ENCODE measurements around the gene NPR2. TPM values are rescaled to one million over a fixed set of nuclear protein-coding genes. Genes with fewer than 3 reads are reported as not detected.

Gene NPR2
- total and polyA plus RNA-seq, 2 of the 13 experiments (the other 11 are each of a cell fraction or from before 2014, with no cell fraction given): 7.4 to 9.4 TPM

DNA sequence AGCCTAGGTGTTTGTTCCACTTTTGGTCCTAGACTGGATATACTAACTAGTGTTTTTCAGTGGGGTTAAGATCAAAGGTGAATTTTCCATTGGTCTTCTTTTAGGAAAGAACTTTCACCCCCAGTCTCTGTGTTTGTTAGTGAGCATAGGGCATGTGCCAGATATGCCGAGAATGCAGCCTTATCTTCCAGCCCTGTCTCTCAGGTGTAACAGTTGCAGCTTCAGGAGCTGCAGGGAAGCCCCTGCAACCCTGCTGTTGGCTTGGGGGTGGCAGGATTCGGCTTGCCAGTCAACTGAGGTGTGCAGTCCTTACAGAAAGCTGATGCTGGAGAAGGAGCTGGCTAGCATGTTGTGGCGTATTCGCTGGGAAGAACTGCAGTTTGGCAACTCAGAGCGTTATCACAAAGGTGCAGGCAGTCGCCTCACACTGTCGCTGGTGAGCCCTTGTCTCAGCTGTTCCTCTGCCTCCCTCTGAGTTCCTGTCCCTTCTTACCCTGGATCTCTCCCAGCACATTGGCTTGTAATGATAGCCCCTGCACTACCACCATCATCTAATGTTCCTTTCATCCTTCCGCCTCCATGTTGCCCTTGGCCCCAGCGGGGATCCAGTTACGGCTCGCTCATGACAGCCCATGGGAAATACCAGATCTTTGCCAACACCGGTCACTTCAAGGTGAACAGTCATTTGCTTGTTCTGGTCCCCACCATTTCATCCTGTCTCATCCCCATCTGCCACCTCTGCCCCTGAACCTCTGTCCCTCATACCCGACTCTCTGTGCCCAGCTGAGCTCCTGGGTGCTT lies 10.1 kb downstream of the NPR2 start (continued):
- TF ChIP-seq ZNF142 (CRISPR knock-in tag; IDR thresholded peaks at IDR 0.05) (no peak), ZNF713 (CRISPR knock-in tag; IDR thresholded peaks at IDR 0.05) (no peak), RBFOX2 (IDR thresholded peaks at IDR 0.05; ENCODE audit: low read depth, low read length) (no peak), TAF1 (CRISPR knock-in tag; IDR thresholded peaks at IDR 0.05) (no peak), ZNF430 (CRISPR knock-in tag; IDR thresholded peaks at IDR 0.05) (0 out of 2 replicates have a peak, but pooled peaks have one; percentile 21), EHMT2 (IDR thresholded peaks at IDR 0.05; ENCODE audit: borderline replicate concordance, low read depth, low read length) (no peak), ISL2 (CRISPR knock-in tag; IDR thresholded peaks at IDR 0.05) (no peak), HES4 (CRISPR knock-in tag; IDR thresholded peaks at IDR 0.05; ENCODE audit: borderline replicate concordance) (0 out of 2 replicates have a peak, but pooled peaks have one; percentile 24), ZNF264 (CRISPR knock-in tag; IDR thresholded peaks at IDR 0.05) (no peak), KLF16 (CRISPR knock-in tag; IDR thresholded peaks at IDR 0.05) (no peak)
- TF ChIP-seq, protein P1, sequence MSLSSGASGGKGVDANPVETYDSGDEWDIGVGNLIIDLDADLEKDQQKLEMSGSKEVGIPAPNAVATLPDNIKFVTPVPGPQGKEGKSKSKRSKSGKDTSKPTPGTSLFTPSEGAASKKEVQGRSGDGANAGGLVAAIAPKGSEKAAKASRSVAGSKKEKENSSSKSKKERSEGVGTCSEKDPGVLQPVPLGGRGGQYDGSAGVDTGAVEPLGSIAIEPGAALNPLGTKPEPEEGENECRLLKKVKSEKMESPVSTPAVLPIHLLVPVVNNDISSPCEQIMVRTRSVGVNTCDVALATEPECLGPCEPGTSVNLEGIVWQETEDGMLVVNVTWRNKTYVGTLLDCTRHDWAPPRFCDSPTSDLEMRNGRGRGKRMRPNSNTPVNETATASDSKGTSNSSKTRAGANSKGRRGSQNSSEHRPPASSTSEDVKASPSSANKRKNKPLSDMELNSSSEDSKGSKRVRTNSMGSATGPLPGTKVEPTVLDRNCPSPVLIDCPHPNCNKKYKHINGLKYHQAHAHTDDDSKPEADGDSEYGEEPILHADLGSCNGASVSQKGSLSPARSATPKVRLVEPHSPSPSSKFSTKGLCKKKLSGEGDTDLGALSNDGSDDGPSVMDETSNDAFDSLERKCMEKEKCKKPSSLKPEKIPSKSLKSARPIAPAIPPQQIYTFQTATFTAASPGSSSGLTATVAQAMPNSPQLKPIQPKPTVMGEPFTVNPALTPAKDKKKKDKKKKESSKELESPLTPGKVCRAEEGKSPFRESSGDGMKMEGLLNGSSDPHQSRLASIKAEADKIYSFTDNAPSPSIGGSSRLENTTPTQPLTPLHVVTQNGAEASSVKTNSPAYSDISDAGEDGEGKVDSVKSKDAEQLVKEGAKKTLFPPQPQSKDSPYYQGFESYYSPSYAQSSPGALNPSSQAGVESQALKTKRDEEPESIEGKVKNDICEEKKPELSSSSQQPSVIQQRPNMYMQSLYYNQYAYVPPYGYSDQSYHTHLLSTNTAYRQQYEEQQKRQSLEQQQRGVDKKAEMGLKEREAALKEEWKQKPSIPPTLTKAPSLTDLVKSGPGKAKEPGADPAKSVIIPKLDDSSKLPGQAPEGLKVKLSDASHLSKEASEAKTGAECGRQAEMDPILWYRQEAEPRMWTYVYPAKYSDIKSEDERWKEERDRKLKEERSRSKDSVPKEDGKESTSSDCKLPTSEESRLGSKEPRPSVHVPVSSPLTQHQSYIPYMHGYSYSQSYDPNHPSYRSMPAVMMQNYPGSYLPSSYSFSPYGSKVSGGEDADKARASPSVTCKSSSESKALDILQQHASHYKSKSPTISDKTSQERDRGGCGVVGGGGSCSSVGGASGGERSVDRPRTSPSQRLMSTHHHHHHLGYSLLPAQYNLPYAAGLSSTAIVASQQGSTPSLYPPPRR (CRISPR knock-in tag; IDR thresholded peaks at IDR 0.05; ENCODE audit: borderline replicate concordance): no peak
